Activated naive CD8-positive, alpha-beta T cell (primary cell): ENCODE results near the gene U2AF1L4.

Source experiments
- H3K27ac Mint-ChIP-seq: one replicate; pipeline ENCODE4 v1.8.0; 2021; ENCODE audit warnings: mixed read lengths
- H3K27me3 Mint-ChIP-seq: one replicate; pipeline ENCODE4 v1.8.0; 2021; ENCODE audit warnings: mixed read lengths
- H3K36me3 Mint-ChIP-seq: one replicate; pipeline ENCODE4 v1.8.0; 2021; ENCODE audit warnings: mixed read lengths
- H3K4me1 Mint-ChIP-seq: one replicate; pipeline ENCODE4 v1.8.0; 2021; ENCODE audit warnings: low read depth, mixed read lengths
- H3K4me3 Mint-ChIP-seq: one replicate; pipeline ENCODE4 v1.8.0; 2021; ENCODE audit warnings: mild to moderate bottlenecking, mixed read lengths
- H3K9me3 Mint-ChIP-seq: one replicate; pipeline ENCODE4 v1.8.0; 2021; ENCODE audit warnings: low read depth, mixed read lengths

Gene U2AF1L4

DNA sequence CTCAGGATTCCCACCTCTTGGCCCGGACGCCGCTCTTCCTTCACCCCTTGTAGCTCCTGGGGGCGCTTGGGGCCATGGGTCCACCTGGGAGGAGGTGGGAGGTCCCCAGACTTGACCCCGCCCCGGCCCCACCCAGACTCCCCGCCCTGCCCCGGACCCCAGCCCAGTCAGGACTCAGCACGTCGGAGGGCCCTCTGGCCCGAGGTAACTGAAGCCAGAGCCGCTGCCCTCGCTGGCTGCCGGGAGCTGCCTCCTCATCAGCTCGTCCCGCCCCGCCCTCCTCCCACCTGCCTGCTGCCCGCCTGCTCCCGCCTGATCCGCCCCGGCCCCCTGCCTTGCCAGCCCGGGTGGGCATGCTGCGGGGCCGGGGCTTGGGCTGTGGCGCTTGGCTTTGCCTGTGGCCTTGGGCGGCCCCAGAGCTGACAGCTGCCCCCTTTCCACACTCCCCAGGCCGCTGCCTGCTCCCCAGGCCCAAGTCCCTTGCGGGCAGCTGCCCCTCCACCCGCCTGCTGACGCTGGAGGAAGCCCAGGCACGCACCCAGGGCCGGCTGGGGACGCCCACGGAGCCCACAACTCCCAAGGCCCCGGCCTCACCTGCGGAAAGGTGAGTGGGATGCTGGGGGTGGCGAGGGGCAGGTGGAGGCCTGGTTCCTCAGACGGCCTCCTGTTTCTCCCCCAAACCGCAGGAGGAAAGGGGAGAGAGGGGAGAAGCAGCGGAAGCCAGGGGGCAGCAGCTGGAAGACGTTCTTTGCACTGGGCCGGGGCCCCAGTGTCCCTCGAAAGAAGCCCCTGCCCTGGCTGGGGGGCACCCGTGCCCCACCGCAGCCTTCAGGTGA lies 39.5 kb upstream of the U2AF1L4 start:
- no peaks in the 10 kb centered on the region for H3K36me3 Mint-ChIP-seq
- H3K4me3 Mint-ChIP-seq = no peak overlapping the region

DNA sequence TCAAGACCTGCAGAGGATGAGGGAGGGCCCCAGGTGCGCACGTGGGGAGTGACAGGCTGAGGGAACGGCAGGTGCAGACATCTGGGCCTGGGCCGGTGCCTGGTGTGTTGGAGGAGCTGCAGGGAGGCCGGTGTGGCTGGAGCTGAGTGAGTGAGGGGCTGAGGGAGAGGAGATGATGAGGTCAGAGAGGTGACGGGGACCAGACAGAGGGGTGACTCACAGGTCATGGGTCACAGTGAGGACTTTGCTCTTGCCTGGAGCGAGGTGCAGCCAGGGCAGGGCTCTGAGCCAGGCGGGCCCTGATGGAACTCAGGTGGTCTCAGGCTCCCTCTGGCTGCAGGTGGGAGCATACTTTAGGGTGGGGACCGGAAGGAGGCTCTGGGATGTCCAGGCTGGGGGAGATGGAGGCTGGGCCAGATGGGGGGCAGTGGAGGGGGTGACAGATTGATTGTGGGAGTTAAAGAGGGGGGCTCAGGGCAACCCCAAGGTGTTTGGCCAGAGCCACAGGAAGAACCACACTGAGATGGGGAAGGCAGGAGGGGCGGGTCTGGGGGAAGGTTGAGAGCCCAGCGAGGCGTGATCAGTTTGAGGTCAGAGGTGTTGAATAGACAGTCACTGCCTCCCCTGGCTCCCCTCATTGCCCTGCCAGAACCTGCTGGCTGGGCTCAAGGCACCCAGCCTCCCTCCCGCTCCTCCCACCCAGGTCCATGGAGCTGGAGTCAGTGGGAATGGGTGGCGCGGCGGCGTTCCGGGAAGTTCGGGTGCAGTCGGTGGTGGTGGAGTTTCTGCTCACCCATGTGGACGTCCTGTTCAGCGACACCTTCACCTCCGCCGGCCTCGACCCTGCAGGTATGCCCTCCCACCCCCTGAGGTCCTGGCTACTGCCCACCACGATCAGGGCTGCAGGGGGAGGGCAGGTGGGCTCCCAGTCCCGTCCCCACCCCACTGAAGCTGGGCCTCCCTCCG lies 38.5 kb upstream of the U2AF1L4 start:
- H3K36me3 Mint-ChIP-seq = no peaks in the 10 kb centered on the region
- no peaks in the 10 kb centered on the region for H3K27me3 Mint-ChIP-seq
- no peak overlapping the region for H3K4me3 Mint-ChIP-seq
- no peak overlapping the region for H3K27ac Mint-ChIP-seq
- H3K9me3 Mint-ChIP-seq = no peaks in the 10 kb centered on the region
- H3K4me1 Mint-ChIP-seq = no peaks in the 10 kb centered on the region

More for the DNA sequence above, 39.5 kb upstream of the U2AF1L4 start:
- no peak overlapping the region for H3K27ac Mint-ChIP-seq
- no peaks in the 10 kb centered on the region for H3K9me3 Mint-ChIP-seq
- H3K27me3 Mint-ChIP-seq = no peaks in the 10 kb centered on the region
- no peaks in the 10 kb centered on the region for H3K4me1 Mint-ChIP-seq

DNA sequence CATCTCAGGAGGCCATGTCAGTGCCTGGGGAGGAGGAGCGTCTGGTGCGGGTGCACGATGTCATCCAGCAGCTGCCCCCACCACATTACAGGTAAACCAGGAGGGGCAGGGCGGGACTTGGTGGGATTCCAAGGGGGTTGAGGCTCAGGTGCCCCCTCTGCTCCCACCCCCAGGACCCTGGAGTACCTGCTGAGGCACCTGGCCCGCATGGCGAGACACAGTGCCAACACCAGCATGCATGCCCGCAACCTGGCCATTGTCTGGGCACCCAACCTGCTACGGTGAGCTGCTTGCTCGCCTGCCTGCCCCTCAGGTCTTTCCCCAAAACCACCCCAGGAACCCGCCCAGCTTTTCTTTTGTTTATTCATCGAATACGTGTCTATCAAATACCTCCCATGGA lies 37.4 kb upstream of the U2AF1L4 start:
- no peaks in the 10 kb centered on the region for H3K9me3 Mint-ChIP-seq
- no peaks in the 10 kb centered on the region for H3K36me3 Mint-ChIP-seq
- no peak overlapping the region for H3K27ac Mint-ChIP-seq
- no peaks in the 10 kb centered on the region for H3K27me3 Mint-ChIP-seq
- no peaks in the 10 kb centered on the region for H3K4me1 Mint-ChIP-seq
- no peak overlapping the region for H3K4me3 Mint-ChIP-seq

DNA sequence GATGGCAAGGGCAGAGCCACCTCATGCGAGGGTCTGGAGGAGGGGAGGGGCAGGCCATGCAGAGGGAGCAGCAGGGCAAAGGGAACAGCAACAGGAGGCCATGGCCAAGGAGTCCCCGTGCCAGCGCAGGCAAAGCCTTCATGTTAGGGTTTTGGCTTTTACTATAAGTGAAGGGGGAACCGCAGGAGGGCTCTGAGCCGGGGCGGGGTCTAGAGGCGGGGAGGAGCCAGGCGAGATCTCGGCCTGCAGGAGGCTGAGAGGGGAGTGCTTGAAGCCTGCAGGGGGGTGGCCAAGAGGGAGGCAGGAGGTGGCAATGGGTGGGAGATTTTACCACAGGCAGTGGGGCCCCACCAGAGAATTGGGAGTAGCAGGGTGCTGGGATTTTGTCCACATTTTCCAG lies 36.4 kb upstream of the U2AF1L4 start:
- H3K9me3 Mint-ChIP-seq = no peaks in the 10 kb centered on the region
- no peaks in the 10 kb centered on the region for H3K36me3 Mint-ChIP-seq
- no peak overlapping the region for H3K27ac Mint-ChIP-seq

DNA sequence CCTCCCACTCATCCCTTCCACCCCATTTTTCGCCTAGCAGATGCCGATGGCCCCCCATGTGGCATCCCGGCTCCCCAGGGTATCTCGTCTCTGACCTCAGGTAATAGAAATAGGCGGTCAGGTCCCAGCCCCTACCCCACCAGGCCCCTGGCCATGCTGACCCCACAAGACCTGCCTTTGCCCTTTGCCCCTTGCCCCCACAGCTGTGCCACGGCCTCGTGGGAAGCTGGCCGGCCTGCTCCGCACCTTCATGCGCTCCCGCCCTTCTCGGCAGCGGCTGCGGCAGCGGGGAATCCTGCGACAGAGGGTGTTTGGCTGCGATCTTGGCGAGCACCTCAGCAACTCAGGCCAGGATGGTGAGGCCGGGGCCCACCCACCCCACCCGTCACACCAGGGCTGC lies 35.5 kb upstream of the U2AF1L4 start:
- Mint-ChIP-seq H3K27ac (no peak overlapping the region), H3K4me1 (no peaks in the 10 kb centered on the region), H3K36me3 (no peaks in the 10 kb centered on the region), H3K9me3 (no peaks in the 10 kb centered on the region), H3K27me3 (no peaks in the 10 kb centered on the region), H3K4me3 (no peak overlapping the region)

More for the DNA sequence above, 36.4 kb upstream of the U2AF1L4 start:
- Mint-ChIP-seq H3K27me3 (no peaks in the 10 kb centered on the region), H3K4me1 (no peaks in the 10 kb centered on the region), H3K4me3 (no peak overlapping the region)

DNA sequence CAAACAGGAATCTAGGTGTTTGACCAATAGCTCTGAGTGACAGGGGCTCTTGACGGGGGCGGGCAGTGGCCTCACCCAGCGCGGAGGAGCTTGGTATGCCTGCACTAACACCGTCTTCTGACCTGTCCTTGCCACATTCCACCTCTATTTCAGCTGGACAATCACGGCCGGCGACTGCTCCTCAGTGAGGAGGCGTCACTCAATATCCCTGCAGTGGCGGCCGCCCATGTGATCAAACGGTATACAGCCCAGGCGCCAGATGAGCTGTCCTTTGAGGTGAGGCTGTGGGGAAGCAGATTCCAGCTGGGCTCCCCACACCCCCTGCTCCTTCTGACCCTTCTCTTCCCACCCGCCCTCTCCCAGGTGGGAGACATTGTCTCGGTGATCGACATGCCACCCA lies 34.8 kb upstream of the U2AF1L4 start:
- Mint-ChIP-seq H3K4me1 (peaks cover 1% of the 10 kb centered on the region), H3K27ac (no peak overlapping the region), H3K4me3 (no peak overlapping the region), H3K36me3 (no peaks in the 10 kb centered on the region), H3K9me3 (no peaks in the 10 kb centered on the region), H3K27me3 (no peaks in the 10 kb centered on the region)

DNA sequence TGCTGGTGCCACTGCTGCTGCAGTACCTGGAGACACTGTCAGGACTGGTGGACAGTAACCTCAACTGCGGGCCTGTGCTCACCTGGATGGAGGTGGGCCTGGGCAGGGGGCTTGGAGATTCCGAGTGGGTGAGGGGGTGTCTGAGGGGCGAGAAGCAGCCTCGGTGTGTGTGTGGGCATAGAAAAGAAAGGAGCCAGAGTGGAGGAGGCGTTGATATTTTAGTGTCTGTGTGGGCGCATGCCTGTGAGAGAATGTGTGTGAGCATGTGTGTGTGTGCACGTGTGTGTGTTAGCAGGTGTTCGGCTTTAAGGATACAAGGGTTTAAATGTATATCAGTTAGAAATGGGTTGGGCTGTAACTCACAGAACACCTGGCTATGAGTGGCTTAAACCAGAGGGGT lies 33.8 kb upstream of the U2AF1L4 start:
- no peaks in the 10 kb centered on the region for H3K9me3 Mint-ChIP-seq
- H3K4me1 Mint-ChIP-seq = peaks cover 7% of the 10 kb centered on the region

DNA sequence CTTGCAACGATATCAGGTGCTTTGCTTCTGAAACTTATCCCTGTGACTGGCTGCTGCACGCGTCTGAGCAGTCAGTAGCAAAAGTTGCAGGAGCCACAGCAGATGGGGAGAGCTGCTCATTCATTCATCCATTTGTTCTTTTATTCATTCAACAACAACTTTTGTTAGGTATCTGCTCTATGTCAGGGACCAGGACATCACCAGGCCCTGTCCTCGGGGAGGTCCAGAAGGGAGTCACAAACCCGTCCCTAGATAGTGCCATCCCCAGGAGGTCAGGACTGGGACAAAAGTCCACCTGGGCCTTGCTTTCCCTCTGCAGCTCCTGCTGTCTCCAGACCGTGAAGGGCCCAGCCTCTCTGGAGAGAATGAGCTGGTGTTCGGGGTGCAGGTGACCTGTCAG lies 32.7 kb upstream of the U2AF1L4 start:
- Mint-ChIP-seq H3K9me3 (no peaks in the 10 kb centered on the region), H3K27me3 (no peaks in the 10 kb centered on the region), H3K4me1 (peaks cover 7% of the 10 kb centered on the region), H3K27ac (no peak overlapping the region), H3K4me3 (no peak overlapping the region), H3K36me3 (no peaks in the 10 kb centered on the region)

More for the DNA sequence above, 33.8 kb upstream of the U2AF1L4 start:
- no peaks in the 10 kb centered on the region for H3K27me3 Mint-ChIP-seq
- H3K36me3 Mint-ChIP-seq = no peaks in the 10 kb centered on the region
- H3K27ac Mint-ChIP-seq = no peak overlapping the region
- H3K4me3 Mint-ChIP-seq = no peak overlapping the region

DNA sequence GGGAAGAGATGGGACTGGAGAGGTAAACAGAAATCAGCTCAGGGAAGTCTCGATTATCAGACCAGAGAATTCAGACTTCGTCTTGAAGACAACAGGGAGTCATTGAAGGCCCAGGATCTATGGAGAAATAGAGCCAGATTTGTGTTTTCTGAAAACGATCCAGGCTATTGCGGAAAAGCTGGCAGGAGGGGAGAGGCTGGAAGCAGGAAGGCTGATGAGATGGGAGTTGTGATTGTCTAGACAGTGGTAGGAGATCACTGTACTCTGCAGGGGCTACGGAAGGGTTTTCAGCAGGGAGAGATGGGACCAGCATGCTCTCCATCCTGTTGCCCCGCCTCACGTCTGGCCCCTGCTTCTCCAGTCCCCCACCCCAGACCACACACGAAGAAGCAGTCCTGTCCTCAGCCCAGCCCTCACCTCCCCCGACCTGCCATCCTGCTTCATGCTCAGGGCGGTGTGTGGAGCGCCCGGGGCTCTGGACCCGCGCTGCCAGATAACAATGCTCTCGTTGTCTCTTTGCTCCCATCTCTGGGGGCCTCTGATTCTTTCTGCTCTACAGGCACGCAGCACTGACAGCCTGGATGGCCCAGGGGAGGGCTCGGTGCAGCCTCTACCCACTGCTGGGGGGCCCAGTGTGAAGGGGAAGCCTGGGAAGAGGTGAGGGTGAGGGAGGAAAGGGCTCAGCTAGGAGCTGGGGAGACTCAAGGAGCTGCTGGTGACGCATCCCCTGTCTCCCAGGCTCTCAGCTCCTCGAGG lies 32.0 kb upstream of the U2AF1L4 start:
- no peaks in the 10 kb centered on the region for H3K9me3 Mint-ChIP-seq
- H3K27ac Mint-ChIP-seq = no peak overlapping the region
- H3K27me3 Mint-ChIP-seq = no peaks in the 10 kb centered on the region
- no peaks in the 10 kb centered on the region for H3K36me3 Mint-ChIP-seq
- H3K4me1 Mint-ChIP-seq = peaks cover 7% of the 10 kb centered on the region
- peak overlapping the region; percentile 11 for H3K4me3 Mint-ChIP-seq

DNA sequence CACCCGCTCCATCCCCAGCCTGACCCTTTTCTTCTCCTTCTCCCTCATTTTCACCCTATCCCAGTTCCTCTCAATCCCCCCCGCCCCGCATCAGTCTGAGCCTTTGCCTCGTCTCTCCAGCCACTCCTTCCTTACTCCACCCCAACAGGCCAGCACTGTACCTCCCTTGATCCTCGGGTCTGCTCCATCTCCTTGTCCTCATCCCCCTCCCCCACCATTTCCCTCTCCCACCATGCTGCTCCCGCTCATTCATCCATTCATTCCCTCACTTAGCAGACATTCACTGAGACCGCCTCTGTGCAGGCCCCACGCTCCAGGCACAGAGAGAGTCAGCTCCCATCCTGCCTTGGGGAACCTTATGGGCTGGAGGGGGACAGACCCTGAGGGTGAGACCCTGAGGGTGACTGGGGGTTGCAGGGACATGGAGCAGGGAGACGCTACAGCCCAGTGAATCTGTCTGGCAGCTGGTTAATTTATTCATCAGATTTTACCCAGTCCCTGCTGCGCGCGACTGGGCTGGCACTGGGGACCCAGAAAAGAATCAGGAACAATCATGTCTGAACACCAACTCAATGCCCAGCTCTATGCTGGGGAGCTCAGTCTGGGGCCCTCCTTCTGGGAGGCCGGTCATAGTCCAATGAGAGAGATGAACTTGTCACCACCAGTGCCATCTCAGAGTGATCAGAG lies 31.0 kb upstream of the U2AF1L4 start:
- H3K27ac Mint-ChIP-seq = no peak overlapping the region

DNA sequence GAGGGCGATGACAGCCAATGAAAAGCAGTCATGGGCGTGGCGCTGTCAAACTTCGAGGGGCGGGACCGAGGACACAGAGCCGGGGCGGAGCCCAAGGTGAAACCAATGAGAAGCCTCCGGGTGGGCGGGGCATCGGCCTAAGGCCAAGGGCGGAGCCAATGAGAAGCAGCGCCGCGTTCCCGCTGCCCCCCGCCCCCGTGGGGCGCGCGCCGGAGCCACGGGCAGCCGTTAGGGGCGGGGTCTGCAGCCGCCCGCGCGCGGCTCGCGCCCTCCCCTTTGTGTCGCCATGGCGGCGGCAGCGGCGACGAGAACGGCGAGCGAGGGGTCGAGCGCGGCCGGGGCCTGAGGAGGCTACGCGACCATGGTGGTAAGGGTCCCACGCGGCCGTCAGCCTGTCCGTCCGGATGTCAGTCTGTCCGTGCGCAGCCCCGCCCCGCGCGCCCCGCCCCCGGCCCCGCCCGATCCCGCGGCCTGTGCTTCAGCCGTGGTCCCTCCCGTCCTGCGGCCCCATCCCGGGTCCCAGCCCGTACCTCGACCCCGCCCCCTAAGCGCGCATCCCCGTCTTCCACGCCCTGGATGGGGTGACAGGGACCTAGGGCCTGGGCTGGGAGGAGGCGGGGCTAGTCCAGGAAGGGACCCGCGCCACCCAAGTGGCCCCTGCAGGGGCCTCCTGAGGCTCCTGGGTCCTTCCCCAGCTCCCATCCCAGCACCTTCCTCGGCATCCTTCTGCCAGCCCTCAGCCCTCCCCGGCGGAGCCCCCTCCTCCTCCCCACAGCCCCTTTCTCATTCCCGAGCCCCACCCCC lies 30.3 kb upstream of the U2AF1L4 start, which contains the start of gene ARHGAP33:
ARHGAP33 (plus strand) TSS at position 267 of the 804 bp plus-strand sequence; CDS start at position 362, 95 bp downstream.
- peaks cover 7% of the 10 kb centered on the region for H3K4me1 Mint-ChIP-seq

More for the DNA sequence above, 31.0 kb upstream of the U2AF1L4 start:
- Mint-ChIP-seq H3K4me3 (peak overlapping the region; percentile 77), H3K9me3 (no peaks in the 10 kb centered on the region), H3K4me1 (peaks cover 7% of the 10 kb centered on the region), H3K36me3 (no peaks in the 10 kb centered on the region), H3K27me3 (no peaks in the 10 kb centered on the region)

DNA sequence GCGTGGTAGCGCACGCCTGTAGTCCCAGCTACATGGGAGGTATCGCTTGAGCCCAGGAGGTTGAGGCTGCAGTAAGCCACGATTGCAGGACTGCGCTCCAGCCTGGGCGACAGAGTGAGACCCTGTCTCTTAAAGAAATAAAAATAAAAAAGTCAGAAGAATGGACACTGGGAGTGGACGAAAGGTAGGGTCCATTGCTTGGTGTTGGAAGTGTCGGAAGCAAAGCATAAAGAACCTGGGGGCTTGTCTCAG lies 29.8 kb upstream of the U2AF1L4 start:
- H3K27ac Mint-ChIP-seq = no peak overlapping the region
- no peaks in the 10 kb centered on the region for H3K9me3 Mint-ChIP-seq
- H3K4me1 Mint-ChIP-seq = peaks cover 7% of the 10 kb centered on the region
- no peaks in the 10 kb centered on the region for H3K27me3 Mint-ChIP-seq
- peak overlapping the region; percentile 83 for H3K4me3 Mint-ChIP-seq
- no peaks in the 10 kb centered on the region for H3K36me3 Mint-ChIP-seq

More for the DNA sequence above, 30.3 kb upstream of the U2AF1L4 start, which contains the start of gene ARHGAP33:
- H3K27ac Mint-ChIP-seq = no peak within 1 kb of the TSS
- no peaks in the 10 kb centered on the region for H3K36me3 Mint-ChIP-seq
- H3K27me3 Mint-ChIP-seq = no peaks in the 10 kb centered on the region
- no peaks in the 10 kb centered on the region for H3K9me3 Mint-ChIP-seq
- peak within 1 kb of the TSS; percentile 83 for H3K4me3 Mint-ChIP-seq

DNA sequence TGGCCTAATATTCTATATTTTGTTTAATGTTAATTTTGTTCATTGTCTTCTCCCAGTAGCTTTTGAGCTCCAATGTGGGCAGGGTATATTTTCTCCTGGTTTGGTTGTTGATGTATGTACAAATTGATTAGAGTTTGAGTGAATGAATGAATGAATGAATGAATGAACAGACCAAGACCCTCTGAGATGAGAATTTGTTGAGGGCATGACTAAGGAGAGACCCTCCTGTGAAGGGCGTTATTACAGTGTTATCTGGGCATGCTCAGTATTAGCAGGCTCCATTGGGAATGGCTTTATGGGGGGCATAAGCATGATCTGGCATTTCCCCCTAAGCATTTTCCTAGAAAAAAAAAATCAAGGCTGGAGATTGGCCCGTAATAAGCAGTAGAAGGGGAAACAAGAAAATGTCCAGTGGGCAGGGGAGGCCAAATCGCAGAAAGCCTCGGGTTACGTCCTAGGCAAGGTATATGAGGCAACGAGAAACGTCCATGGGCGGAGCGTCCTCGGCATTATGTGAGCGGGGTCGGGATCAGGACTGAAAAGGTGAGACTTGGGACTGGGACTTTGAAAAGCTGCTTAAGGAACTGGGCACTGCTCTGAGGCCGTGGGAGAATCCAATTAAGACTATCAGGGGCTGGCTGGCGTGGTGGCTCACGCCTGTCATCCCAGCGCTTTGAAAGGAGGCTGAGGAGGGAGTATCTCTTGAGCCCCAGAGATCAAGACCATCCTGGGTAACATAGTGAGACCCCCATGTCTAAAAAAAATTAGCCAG lies 29.2 kb upstream of the U2AF1L4 start:
- Mint-ChIP-seq H3K4me1 (peaks cover 7% of the 10 kb centered on the region), H3K9me3 (no peaks in the 10 kb centered on the region), H3K27me3 (no peaks in the 10 kb centered on the region), H3K4me3 (peak overlapping the region; percentile 83), H3K36me3 (no peaks in the 10 kb centered on the region), H3K27ac (no peak overlapping the region)
